ENCODE measurements around the gene GRM7. TPM values are rescaled to one million over a fixed set of nuclear protein-coding genes. Genes with fewer than 3 reads are reported as not detected.
A peak's percentile ranks its signal among the peaks of the same experiment; 100 is the strongest.

Gene GRM7
- total RNA-seq, 1 donor from 2014 or later: not detected

DNA sequence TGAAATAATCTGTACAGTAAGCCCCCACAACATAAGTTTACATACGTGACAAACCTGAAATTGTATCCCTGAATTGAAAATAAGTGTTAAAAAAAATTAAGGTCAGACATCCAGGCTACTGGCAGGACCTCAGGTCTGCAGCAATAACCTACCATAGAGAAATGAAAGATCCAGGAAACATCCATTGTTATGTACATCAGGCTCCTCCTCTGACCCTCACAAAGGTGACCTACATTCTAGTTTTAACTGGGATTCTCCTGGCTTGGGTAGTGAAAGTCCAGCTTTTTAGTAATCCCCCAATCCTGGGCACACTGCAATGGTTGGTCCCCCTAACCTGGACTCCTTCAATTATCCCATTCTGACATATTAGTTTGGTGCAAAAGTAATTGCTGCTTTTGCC is 891.1 kb downstream of the GRM7 start:
- no peak for TF ChIP-seq CTCF (IDR thresholded peaks at IDR 0.05; ENCODE audit: insufficient read depth, low read length, severe bottlenecking)
- Histone ChIP-seq H3K4me3 (ENCODE audit: low read depth, low read length) (no peak overlapping the region), H3K36me3 (ENCODE audit: control insufficient read depth, insufficient read depth, low read length) (no peaks in the 10 kb centered on the region), H3K27me3 (ENCODE audit: control insufficient read depth, insufficient read depth, low read length) (no peaks in the 10 kb centered on the region)
- FAIRE-seq (no peak), DNase-seq (ENCODE audit: low read depth) (no peak)

DNA sequence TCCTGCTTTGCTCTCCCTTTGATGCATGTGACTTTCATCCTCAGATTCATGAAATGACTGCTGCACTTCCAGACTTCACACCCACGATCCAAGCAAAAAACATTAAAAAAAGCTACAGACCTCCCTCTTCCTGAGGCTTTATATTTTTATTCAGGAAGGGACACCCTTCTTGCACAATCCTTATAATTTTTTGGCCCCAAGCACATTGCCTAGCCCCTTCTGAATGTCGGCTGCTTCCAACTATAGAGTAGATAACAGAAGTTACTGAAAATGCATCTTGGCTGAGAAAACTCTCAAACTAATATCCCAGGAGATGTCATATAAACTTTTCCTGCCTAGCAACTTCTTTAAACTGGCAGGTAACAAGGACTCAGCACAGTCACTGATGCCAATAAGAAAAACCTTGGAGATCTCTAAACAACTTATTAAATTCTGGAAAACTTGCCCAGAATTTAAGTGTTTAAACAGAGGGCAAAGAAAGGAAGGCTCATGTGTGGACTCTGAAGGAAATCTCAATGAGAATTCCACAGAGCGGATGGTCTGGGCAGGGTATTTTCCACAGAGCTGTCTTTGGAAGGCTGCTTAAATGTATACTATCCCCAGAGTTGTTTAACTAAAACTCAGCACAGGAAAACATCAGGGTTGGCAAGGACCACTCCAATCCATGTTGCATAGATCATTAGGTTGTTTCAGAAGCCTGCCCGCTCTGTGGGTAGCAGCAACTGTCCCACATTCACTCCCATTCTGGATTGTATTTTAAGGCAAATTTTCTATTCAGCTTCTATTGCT is 893.9 kb downstream of the GRM7 start:
- FAIRE-seq: no peak
- no peak overlapping the region for H3K4me3 ChIP-seq (ENCODE audit: low read depth, low read length)
- no peak for TF ChIP-seq CTCF (IDR thresholded peaks at IDR 0.05; ENCODE audit: insufficient read depth, low read length, severe bottlenecking)

GRCh38 chr3:7759630-7760029 is 898.7 kb downstream of the GRM7 start:
- Histone ChIP-seq H3K4me3 (ENCODE audit: low read depth, low read length) (no peak overlapping the region), H3K36me3 (ENCODE audit: control insufficient read depth, insufficient read depth, low read length) (no peaks in the 10 kb centered on the region), H3K27me3 (ENCODE audit: control insufficient read depth, insufficient read depth, low read length) (no peaks in the 10 kb centered on the region)
- TF ChIP-seq CTCF (IDR thresholded peaks at IDR 0.05; ENCODE audit: insufficient read depth, low read length, severe bottlenecking): no peak
- no peak for DNase-seq (ENCODE audit: low read depth)
- no peak for FAIRE-seq

More for the DNA sequence above, 893.9 kb downstream of the GRM7 start:
- no peak for DNase-seq (ENCODE audit: low read depth)
- no peaks in the 10 kb centered on the region for H3K36me3 ChIP-seq (ENCODE audit: control insufficient read depth, insufficient read depth, low read length)
- no peaks in the 10 kb centered on the region for H3K27me3 ChIP-seq (ENCODE audit: control insufficient read depth, insufficient read depth, low read length)

DNA sequence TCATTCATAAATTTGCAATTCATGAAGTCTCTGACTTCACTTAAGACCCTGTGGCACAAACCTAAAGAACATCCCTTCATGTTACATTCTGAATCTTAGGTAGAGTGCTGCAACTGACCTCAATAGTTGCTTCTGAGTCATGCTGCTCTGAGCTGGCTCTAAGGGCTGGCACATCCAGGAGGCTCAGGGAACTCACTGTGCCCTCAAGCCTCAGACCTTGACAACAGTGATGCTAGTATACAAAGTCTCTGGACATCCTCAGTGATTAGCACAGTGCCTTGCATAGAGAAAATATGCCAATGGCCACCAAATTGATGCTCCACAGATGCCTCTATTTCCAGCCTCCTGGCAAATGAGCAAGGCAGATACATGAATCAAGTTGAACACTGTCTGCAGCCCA is 899.8 kb downstream of the GRM7 start:
- DNase-seq (ENCODE audit: low read depth): peak; percentile 30
- Histone ChIP-seq H3K36me3 (ENCODE audit: control insufficient read depth, insufficient read depth, low read length) (no peaks in the 10 kb centered on the region), H3K27me3 (ENCODE audit: control insufficient read depth, insufficient read depth, low read length) (no peaks in the 10 kb centered on the region), H3K4me3 (ENCODE audit: low read depth, low read length) (no peak overlapping the region)
- FAIRE-seq: no peak
- no peak for TF ChIP-seq CTCF (IDR thresholded peaks at IDR 0.05; ENCODE audit: insufficient read depth, low read length, severe bottlenecking)

GRCh38 chr3:7764115-7764514 is 903.2 kb downstream of the GRM7 start:
- Histone ChIP-seq H3K4me3 (ENCODE audit: low read depth, low read length) (no peak overlapping the region), H3K36me3 (ENCODE audit: control insufficient read depth, insufficient read depth, low read length) (no peaks in the 10 kb centered on the region), H3K27me3 (ENCODE audit: control insufficient read depth, insufficient read depth, low read length) (no peaks in the 10 kb centered on the region)
- no peak for DNase-seq (ENCODE audit: low read depth)
- FAIRE-seq: no peak
- TF ChIP-seq CTCF (IDR thresholded peaks at IDR 0.05; ENCODE audit: insufficient read depth, low read length, severe bottlenecking): no peak

DNA sequence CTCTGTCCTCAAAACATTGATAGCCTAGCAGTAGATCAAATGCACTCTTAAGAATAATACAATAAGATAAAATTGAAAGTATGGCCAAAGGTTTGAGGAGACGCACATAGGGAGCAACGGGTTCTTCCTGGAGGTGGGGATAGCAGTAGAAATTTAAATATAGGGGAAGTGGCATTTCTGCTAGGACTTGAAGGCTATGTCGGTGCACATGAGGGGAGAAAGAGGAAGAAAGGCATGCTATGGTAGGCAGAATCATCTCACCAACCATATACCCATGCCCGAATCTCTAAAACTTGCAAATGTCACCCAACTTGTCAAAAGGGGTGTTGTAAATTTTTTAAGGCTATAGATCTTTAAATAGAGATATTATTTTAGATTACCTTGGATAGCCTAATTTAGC is 905.6 kb downstream of the GRM7 start:
- no peak for FAIRE-seq
- TF ChIP-seq CTCF (IDR thresholded peaks at IDR 0.05; ENCODE audit: insufficient read depth, low read length, severe bottlenecking): no peak

More for the DNA sequence above, 905.6 kb downstream of the GRM7 start:
- Histone ChIP-seq H3K36me3 (ENCODE audit: control insufficient read depth, insufficient read depth, low read length) (no peaks in the 10 kb centered on the region), H3K4me3 (ENCODE audit: low read depth, low read length) (no peak overlapping the region), H3K27me3 (ENCODE audit: control insufficient read depth, insufficient read depth, low read length) (no peaks in the 10 kb centered on the region)
- no peak for DNase-seq (ENCODE audit: low read depth)

Data from bronchial epithelial cell (primary cell).